Measurements from ENCODE around the gene TTLL11. TPM values are rescaled to one million over a fixed set of nuclear protein-coding genes. Genes with fewer than 3 reads are reported as not detected.
"Not testable (repeated sequence)": the region's sequence is repeated elsewhere in the genome, so short reads cannot be mapped to it uniquely, and the experiment has no call there.

The TTLL11 gene
- total RNA-seq, 4 donors from 2014 or later: 9.8 to 18.6 (median 15.6) TPM

- TF ChIP-seq CTCF (IDR thresholded peaks at IDR 0.05) (no peak), EP300 (IDR thresholded peaks at IDR 0.05) (no peak), POLR2A (IDR thresholded peaks at IDR 0.05) (no peak)
- 69 to 77% methylated on average over 15 of the region's 15 CpGs for WGBS, 2 donors
- no peak overlapping the region for H3K27ac ChIP-seq
- H3K27me3 ChIP-seq: no peaks in the 10 kb centered on the region
- DNase-seq (ENCODE audit: low spot score in 2 of 2): no peak
- no peak overlapping the region for H3K4me3 ChIP-seq
- no peaks in the 10 kb centered on the region for H3K9me3 ChIP-seq
- peaks cover 0 to 8% (median 0%) of the 10 kb centered on the region in 3 donors for H3K36me3 ChIP-seq
- H3K4me1 ChIP-seq: peaks cover 0 to 5% (median 0%) of the 10 kb centered on the region in 4 donors
These were observed 22.2 kb downstream of the TTLL11 start for GRCh38 chr9:122070728-122071515.

- H3K27ac ChIP-seq; H3K9me3 ChIP-seq; H3K36me3 ChIP-seq; DNase-seq (ENCODE audit: low spot score in 2 of 2); H3K4me3 ChIP-seq; H3K27me3 ChIP-seq: not testable (repeated sequence)
- peaks cover 0 to 13% (median 0%) of the 10 kb centered on the region in 4 donors for H3K4me1 ChIP-seq
- WGBS, 2 donors: 76 to 90% methylated on average over 1 of the region's 1 CpG
These were observed 26.4 kb downstream of the TTLL11 start for GRCh38 chr9:122066680-122067079.

- Histone ChIP-seq H3K4me3 (no peak overlapping the region), H3K36me3 (peaks cover 0 to 4% (median 0%) of the 10 kb centered on the region in 3 donors), H3K27me3 (no peaks in the 10 kb centered on the region), H3K27ac (no peak overlapping the region), H3K4me1 (peaks cover 0 to 13% (median 0%) of the 10 kb centered on the region in 4 donors), H3K9me3 (no peaks in the 10 kb centered on the region)
- DNase-seq (ENCODE audit: low spot score in 2 of 2): no peak
- TF ChIP-seq POLR2A (IDR thresholded peaks at IDR 0.05) (no peak), EP300 (IDR thresholded peaks at IDR 0.05) (no peak), CTCF (IDR thresholded peaks at IDR 0.05) (no peak)
- WGBS, 2 donors: 44 to 66% methylated on average over 2 of the region's 2 CpGs
These were observed 27.0 kb downstream of the TTLL11 start for GRCh38 chr9:122065923-122066629.

- H3K36me3 ChIP-seq: peaks cover 0 to 4% (median 0%) of the 10 kb centered on the region in 3 donors
- no peak overlapping the region for H3K27ac ChIP-seq
- DNase-seq (ENCODE audit: low spot score in 2 of 2): no peak
- H3K4me1 ChIP-seq: peaks cover 0 to 10% (median 0%) of the 10 kb centered on the region in 4 donors
- WGBS, 2 donors: 87 to 90% methylated on average over 4 of the region's 4 CpGs
- no peaks in the 10 kb centered on the region for H3K27me3 ChIP-seq
- H3K4me3 ChIP-seq: no peak overlapping the region
- H3K9me3 ChIP-seq: no peaks in the 10 kb centered on the region
- TF ChIP-seq CTCF (IDR thresholded peaks at IDR 0.05) (no peak), POLR2A (IDR thresholded peaks at IDR 0.05) (no peak)
These were observed 32.6 kb downstream of the TTLL11 start for GRCh38 chr9:122060481-122060880.

GRCh38 chr9:122059955-122060324 lies 33.2 kb downstream of the TTLL11 start:
- peaks cover 0 to 4% (median 0%) of the 10 kb centered on the region in 3 donors for H3K36me3 ChIP-seq
- 88 to 95% methylated on average over 1 of the region's 1 CpG for WGBS, 2 donors
- H3K4me3 ChIP-seq: no peak overlapping the region
- no peak for DNase-seq (ENCODE audit: low spot score in 2 of 2)
- H3K27me3 ChIP-seq: no peaks in the 10 kb centered on the region
- H3K27ac ChIP-seq: no peak overlapping the region
- TF ChIP-seq POLR2A (IDR thresholded peaks at IDR 0.05) (no peak), CTCF (IDR thresholded peaks at IDR 0.05) (no peak), EP300 (IDR thresholded peaks at IDR 0.05) (no peak)
- no peaks in the 10 kb centered on the region for H3K9me3 ChIP-seq
- H3K4me1 ChIP-seq: peaks cover 0 to 7% (median 0%) of the 10 kb centered on the region in 4 donors

Measured in tibial nerve (tissue), 4 donors.